HCT116 (cell line): ENCODE measurements around the gene DLG4. TPM values are rescaled to one million over a fixed set of nuclear protein-coding genes. Genes with fewer than 3 reads are reported as not detected.

ENCODE experiments used
- ATAC-seq: fragments of 200-7000 bp; cut with Tn5 transposase; 2 replicates; pipeline ENCODE4 v1.9.1; 2020; ENCODE audit warnings: mild to moderate bottlenecking, moderate library complexity
- BruUV-seq: library from RNA; stranded (reverse); fragments of 400-500 nt; replicated peaks from 2 replicates; lab custom pipeline; 2021; lab: Mats Ljungman, UMichigan
- CTCF ChIA-PET: fragments of 300-600 bp; sonication (Branson Sonifier 250); formaldehyde crosslinking; loops from one replicate; lab custom pipeline; 2021; ENCODE audit warnings: antibody characterized with exemption; lab: Charles Lee
- POLR2A ChIA-PET: fragments of 300-600, 350-600 bp; sonication (Branson Sonifier 250); formaldehyde crosslinking; loops from one replicate; lab custom pipeline; 2021; ENCODE audit warnings: antibody characterized with exemption; lab: Charles Lee
- RAD21 ChIA-PET, 2 experiments: fragments of 300-600 bp; sonication (Branson Sonifier 250); formaldehyde crosslinking; loops; one replicate each; lab custom pipeline; 2023; ENCODE audit warnings: low total read pairs in 2 of 2; ENCODE audit not compliant: uncharacterized antibody in 2 of 2, unreplicated experiment in 2 of 2, low non-redundant PET in 1 of 2; lab: Charles Lee
- DNase-seq: peaks from one replicate; pipeline ENCODE4 v3.0.0-alpha.2; 2010; ENCODE audit warnings: low read depth, low spot score
- H2AFZ ChIP-seq: fragments of 200-600 bp; shearing (Covaris generic), sonication (generic); 2 replicates; pipeline ENCODE4 v1.6.1; 2017; ENCODE audit warnings: low read depth, mixed run types, mixed read lengths, antibody characterized with exemption, low read length; ENCODE audit not compliant: poor library complexity, severe bottlenecking
- H3K27ac ChIP-seq: 2 replicates; pipeline ENCODE4 v1.5.1; 2012; ENCODE audit warnings: low read depth, low read length
- H3K27me3 ChIP-seq: fragments of 200-600 bp; sonication (generic); 2 replicates; pipeline ENCODE4 v1.6.1; 2016; ENCODE audit warnings: mixed run types, low read length, mixed read lengths; ENCODE audit not compliant: insufficient read depth
- H3K36me3 ChIP-seq, 2 experiments: fragments of 200-500 bp in 1 of 2; fragments of 200-600 bp in 1 of 2; sonication (Bioruptor generic) in 1 of 2; sonication (generic) in 1 of 2; 2 replicates each; pipeline versions ENCODE4 v1.5.1 to v1.6.1; 2014 to 2016; ENCODE audit warnings: low read length in 2 of 2, inconsistent platforms in 1 of 2, mixed read lengths in 1 of 2, mixed run types in 1 of 2; ENCODE audit not compliant: insufficient read depth in 2 of 2, control insufficient read depth in 1 of 2
- H3K4me1 ChIP-seq, 2 experiments: fragments of 200-600 bp in 1 of 2; sonication (generic) in 1 of 2; 2 replicates each; pipeline versions ENCODE4 v1.5.1 to v1.6.1; 2012 to 2017; ENCODE audit warnings: low read length in 2 of 2, inconsistent platforms in 1 of 2, mild to moderate bottlenecking in 1 of 2, mixed read lengths in 1 of 2, mixed run types in 1 of 2, moderate library complexity in 1 of 2; ENCODE audit not compliant: insufficient read depth in 2 of 2, control insufficient read depth in 1 of 2
- H3K4me2 ChIP-seq: fragments of 200-600 bp; sonication (generic); 2 replicates; pipeline ENCODE4 v1.6.1; 2017; ENCODE audit warnings: mixed run types, low read length, mixed read lengths
- H3K4me3 ChIP-seq, 2 experiments: fragments of 200-600 bp in 1 of 2; sonication (generic) in 1 of 2; replicated peaks in 1 of 2; 2 replicates each; pipeline ENCODE4 v1.5.1; 2011 to 2016; ENCODE audit warnings: low read length in 2 of 2, control low read depth in 1 of 2, low read depth in 1 of 2, mild to moderate bottlenecking in 1 of 2, mixed read lengths in 1 of 2, mixed run types in 1 of 2
- H3K79me2 ChIP-seq: fragments of 200-600 bp; sonication (generic); 2 replicates; pipeline ENCODE4 v1.6.1; 2017; ENCODE audit warnings: mild to moderate bottlenecking, mixed run types, low read length, moderate library complexity, mixed read lengths; ENCODE audit not compliant: insufficient read depth
- H3K9ac ChIP-seq: fragments of 200-600 bp; sonication (generic); 2 replicates; pipeline ENCODE4 v1.6.1; 2016; ENCODE audit warnings: low read length, mixed read lengths
- H3K9me2 ChIP-seq: fragments of 200-600 bp; sonication (generic), shearing (Covaris generic); 2 replicates; pipeline ENCODE4 v1.6.1; 2017; ENCODE audit warnings: mixed run types, mild to moderate bottlenecking, moderate library complexity; ENCODE audit not compliant: insufficient read depth
- H3K9me3 ChIP-seq, 2 experiments: fragments of 200-500 bp in 1 of 2; fragments of 200-600 bp in 1 of 2; sonication (Bioruptor generic) in 1 of 2; sonication (generic) in 1 of 2; 2 replicates each; pipeline ENCODE4 v1.6.1; 2014 to 2017; ENCODE audit warnings: low read length in 2 of 2, mixed read lengths in 2 of 2, inconsistent platforms in 1 of 2, low read depth in 1 of 2, mild to moderate bottlenecking in 1 of 2, mixed run types in 1 of 2, moderate library complexity in 1 of 2; ENCODE audit not compliant: control insufficient read depth in 1 of 2, insufficient read depth in 1 of 2
- H4K20me1 ChIP-seq: fragments of 200-600 bp; sonication (generic), shearing (Covaris generic); 2 replicates; pipeline ENCODE4 v1.6.1; 2017; ENCODE audit warnings: mixed run types, mild to moderate bottlenecking, moderate library complexity; ENCODE audit not compliant: insufficient read depth
- CEBPB ChIP-seq: IDR thresholded peaks from 2 replicates; pipeline ENCODE4 v1.6.1; 2012; ENCODE audit warnings: low read depth
- POLR2AphosphoS5 ChIP-seq: IDR thresholded peaks from 2 replicates; pipeline ENCODE4 v1.6.1; 2011; ENCODE audit warnings: mild to moderate bottlenecking, low read depth, low read length, moderate library complexity
- ZBTB33 ChIP-seq: IDR thresholded peaks from 2 replicates; pipeline ENCODE4 v1.6.1; 2011; ENCODE audit warnings: mild to moderate bottlenecking, low read length, moderate library complexity; ENCODE audit not compliant: insufficient replicate concordance; ENCODE audit errors: extremely low read depth
- intact Hi-C: fragments of 100-400 bp; cut with micrococcal nuclease; formaldehyde crosslinking; loops from 2 replicates; pipeline ENCODE4 v1.10.0; 2022
- total RNA-seq: library from RNA; stranded (reverse); gene quantifications from one replicate; pipeline ENCODE4 v1.2.1, GENCODE V29; 2021; ENCODE audit not compliant: unreplicated experiment

Gene DLG4
- total RNA-seq, 1 experiment from 2014 or later: 15.0 TPM

- no peak for TF ChIP-seq ZBTB33
These were observed 17.2 kb upstream of the DLG4 start (continued) for GRCh38 chr17:7236808-7237207.

DNA sequence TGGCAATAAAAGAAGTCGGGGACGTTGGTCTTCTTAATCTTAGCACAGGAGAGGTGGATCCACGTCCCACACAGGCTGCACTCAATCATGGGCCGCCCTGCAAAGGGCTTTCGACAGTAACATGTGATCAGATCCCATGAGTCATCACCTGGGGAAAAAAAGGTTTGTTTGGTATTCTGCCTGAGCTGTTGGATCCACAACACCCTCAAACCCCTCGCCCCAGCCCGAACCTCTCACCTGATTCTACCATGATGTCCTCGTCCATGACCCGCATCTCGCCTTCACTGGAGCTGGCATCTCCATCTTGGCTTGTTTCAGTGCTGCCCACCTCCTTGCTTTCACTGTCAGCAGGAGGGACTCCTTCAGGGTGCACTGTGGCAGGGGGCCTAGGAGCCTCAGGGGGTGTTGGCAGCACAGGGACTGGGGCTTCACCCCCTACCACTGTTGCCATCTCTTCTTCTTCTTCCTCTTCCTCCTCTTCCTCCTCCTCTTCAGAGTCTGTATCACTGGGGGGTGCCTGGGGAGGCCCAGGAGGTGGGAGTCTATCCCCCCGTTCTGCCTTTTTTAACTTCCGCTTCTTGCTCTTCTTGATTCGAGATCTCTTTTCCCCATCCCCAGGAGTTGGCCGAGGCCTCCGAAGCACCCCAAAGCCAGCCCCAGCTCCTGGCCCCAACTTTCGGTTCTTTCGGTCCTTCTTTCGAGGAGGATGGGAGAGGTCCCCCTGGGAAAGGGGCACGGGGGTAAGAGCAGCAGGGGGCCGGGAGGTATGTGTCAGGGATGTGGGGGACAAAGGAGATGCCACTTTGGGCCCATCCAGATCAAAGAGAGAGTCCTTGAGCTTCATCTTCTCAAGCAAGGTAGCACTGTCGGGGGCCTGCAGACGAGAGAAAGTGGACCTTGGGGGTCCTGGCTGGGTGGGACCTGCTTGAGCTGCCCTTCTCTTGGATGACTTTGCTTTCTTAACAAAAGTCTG is 16.3 kb upstream of the DLG4 start:
- no peak for ATAC-seq
- TF ChIP-seq POLR2AphosphoS5 (peak; percentile 26; the same call in 1 of the 2 replicates), CEBPB (no peak)
- no peak overlapping the region for H3K4me3 ChIP-seq
- peaks cover 80% of the 10 kb centered on the region for H3K79me2 ChIP-seq
- ChIA-PET RAD21 (interaction anchor here in 1 of 2 experiments (1.1 kb wide), 1 partner anchor 15 kb away, joined by 3 read pairs; no protein-coding TSS in a partner anchor), POLR2A (interaction anchor here (0.7 to 2.6 kb wide), 2 partner anchors 16 to 73 kb away, joined by 3 to 19 read pairs; partner anchors contain the start of genes ACADVL and DLG4), CTCF (interaction anchor here (1.8 kb wide), 1 partner anchor 15 kb away, joined by 5 read pairs; no protein-coding TSS in a partner anchor)
- intact Hi-C loops: no loop called here
- BruUV-seq: no TSS peak
- H3K4me1 ChIP-seq: peaks cover 38 to 67% of the 10 kb centered on the region in 2 experiments
- no peaks in the 10 kb centered on the region for H3K27me3 ChIP-seq
- H3K27ac ChIP-seq: peak overlapping the region; percentile 92
- H3K36me3 ChIP-seq: peaks cover 24 to 32% of the 10 kb centered on the region in 2 experiments
- peak overlapping the region; percentile 83; the same call in 1 of the 2 replicates for H3K4me2 ChIP-seq
- H2AFZ ChIP-seq: no peak overlapping the region
- peaks cover 4% of the 10 kb centered on the region; the same call in 1 of the 2 replicates for H4K20me1 ChIP-seq
- H3K9me3 ChIP-seq: no peaks in the 10 kb centered on the region
- H3K9me2 ChIP-seq: no peaks in the 10 kb centered on the region
- no peak for DNase-seq
- no peak overlapping the region for H3K9ac ChIP-seq
